Left kidney (tissue), 2 donors: Measurements from ENCODE around the gene DARS2. TPM values are rescaled to one million over a fixed set of nuclear protein-coding genes. Genes with fewer than 3 reads are reported as not detected.

Experiments
- DNase-seq: peaks from one replicate; pipeline ENCODE4 v3.0.0-alpha.2; 2013
- polyA plus RNA-seq: library from polyadenylated mRNA; unstranded; fragments of 120-200 nt; gene quantifications from one replicate; pipeline ENCODE4 v1.2.1, GENCODE V29; 2013; ENCODE audit not compliant: insufficient read length

The DARS2 gene
- polyA plus RNA-seq, 1 donor: 33.3 TPM

DNA sequence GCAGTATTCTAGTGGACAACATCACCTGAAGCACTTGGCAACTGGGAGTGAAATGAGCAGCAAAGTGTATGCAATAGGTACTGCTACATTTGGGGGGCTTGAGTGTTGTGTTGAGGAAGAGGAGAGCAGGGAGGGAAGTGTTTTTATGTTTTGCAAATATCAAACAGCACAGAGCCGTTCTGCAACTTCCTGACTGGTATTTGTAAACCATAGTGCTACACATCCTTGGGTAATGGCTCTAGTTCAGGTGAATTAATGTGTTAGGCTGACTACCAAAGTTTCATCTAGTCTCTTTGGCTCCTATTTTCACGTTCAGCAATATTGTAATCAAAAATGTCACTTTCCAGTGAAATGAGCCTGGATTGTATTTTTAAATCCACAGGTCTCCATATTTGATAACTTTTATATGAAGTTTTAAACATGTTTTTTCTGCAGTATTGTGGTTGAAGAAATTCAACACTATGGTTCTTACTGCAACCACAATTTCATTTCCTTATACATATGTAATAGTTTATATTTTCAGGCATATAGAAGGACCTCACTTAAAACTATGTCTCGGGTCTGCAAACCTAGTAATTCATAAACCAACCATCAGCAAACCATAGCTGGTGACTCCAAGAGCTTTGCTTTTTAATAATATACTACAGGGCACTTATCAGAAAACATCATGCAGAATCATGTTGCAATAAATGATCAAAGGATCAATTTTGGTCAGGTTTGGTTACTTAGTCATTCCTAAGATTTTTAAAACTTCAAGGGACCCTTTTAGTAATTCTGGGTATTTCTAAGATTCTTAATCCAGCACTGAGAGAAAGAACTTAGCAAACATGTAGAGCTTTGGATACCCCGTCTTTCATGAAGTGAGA lies 62.5 kb downstream of the DARS2 start:
- DNase-seq: no peak

DNA sequence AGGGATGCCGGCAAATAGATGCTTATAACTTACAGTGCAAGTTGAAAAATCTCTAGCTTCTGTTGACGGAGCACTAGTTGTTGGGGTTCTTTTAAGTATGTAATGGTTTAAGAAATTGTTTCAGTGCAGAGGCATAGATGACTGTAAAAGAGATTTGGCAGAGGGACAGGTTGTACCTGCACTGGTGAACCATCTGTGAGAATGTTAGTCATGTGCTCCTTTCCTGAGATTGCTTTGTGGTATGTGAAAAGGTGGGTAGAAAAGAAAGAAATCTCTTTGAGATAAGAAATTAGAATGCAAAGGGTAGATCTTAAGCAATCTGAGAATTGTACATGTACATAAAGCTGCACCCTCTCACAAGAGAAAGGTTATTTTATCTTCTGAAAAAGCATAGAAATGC lies 63.2 kb downstream of the DARS2 start:
- no peak for DNase-seq

DNA sequence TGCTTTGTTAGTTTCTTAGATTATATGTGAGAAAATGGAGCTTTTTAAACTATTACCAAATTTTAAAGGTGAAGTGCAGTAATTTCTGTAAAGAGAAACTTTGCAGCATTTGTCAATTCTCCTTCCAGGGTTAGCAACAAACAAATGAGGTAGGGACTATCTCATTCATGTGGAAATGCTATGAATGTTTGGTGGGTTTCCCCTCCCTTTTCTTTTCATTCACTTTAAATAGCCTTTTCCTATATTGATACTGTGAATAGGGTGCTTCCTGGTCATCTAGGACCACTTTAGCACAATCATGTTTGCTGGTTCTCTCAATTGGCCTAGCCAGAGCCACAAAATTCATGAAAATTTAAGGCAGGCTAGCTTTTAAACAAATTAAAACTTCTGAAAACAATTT lies 64.3 kb downstream of the DARS2 start:
- no peak for DNase-seq

DNA sequence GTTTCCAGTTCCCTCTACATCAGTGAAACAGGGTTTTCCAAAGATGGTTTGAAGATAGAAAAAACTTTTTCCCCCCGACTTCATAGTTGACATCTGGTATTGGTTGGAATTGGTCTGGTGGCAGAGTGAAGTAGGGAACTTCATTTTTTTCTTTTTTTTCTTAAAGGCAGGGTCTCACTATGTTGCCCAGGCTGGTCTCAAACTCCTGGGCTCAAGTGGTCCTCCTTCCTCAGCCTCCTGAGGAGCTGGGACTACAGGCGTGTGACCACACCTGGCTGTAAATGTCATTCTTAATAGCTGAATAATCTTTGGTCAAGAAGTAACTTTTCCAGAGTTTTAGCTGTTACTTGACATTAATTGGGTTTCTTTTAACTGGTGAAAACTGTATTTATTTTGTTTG lies 65.4 kb downstream of the DARS2 start:
- DNase-seq: no peak

DNA sequence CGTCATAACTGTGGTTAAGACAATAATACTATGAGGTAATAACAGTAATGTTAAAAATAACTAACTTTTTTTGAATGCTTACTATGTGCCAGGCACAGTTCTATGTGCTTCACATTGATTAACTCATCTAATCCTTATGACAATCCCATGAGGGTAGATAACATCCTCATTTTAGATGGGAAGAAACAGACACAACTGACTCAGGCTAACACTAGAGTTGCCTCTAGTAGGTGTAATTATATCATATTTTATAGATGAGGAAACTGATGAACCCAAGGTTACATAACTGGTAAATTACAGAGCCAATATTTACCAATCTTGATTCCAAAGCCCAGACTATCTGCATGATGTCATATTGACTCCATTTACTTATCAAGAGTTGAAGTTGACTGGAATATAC lies 69.1 kb downstream of the DARS2 start:
- no peak for DNase-seq

DNA sequence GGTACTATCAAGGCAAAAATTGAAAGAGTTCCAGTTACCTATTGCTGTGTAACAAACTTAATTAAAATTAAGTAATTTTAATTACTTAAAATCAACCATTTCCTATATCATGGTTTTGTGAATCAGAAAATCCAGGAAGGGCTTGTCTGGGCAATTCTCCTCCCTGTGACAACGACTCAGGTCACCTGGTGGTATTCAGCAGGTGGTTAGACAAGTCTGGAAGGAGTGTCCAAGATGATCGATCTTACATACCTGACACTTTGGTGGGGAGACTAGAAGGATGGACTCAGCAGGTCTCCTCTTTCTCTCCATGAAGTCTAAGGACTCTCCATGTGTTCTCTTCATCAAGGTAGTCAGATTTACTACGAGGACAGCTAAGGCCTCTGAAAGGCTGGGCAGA lies 69.7 kb downstream of the DARS2 start:
- DNase-seq: no peak

DNA sequence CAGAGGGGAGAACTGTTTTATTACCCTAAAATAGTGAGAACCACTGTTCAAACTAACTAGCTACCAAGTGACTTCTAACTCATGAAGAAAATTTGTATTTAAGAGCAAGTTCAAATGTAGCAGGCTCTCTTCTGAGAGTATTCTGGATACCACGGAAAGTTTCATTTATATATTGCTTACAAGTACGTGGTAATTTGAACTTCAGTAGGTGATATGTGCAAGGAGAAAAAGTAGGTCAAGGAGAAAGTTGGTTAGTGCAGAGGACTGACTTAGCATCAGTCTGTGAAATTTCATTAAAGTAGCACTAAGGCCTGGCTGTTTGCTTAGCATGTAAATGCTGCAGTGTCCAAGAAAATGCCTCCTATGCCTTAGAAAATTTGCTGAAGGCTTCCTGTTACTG lies 76.0 kb downstream of the DARS2 start:
- DNase-seq: no peak

DNA sequence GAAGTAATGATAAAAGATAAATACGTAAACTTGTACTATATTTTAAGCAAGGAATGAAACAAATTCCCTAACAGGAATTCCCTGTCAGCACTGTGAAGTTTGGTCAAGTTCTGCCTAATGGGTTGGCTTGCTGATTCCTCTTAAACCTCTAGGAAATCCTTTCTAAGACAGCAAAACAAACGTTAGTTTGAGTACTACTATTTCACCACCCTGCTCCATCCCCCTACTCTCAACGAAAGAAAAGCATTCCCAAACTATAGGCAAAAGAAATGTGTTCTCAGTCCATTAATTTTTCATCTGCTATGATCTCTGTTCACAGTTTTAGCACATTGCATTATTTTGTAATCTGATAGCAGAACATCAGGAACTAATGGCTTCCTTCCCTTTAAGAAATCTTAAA lies 76.5 kb downstream of the DARS2 start:
- DNase-seq: no peak

DNA sequence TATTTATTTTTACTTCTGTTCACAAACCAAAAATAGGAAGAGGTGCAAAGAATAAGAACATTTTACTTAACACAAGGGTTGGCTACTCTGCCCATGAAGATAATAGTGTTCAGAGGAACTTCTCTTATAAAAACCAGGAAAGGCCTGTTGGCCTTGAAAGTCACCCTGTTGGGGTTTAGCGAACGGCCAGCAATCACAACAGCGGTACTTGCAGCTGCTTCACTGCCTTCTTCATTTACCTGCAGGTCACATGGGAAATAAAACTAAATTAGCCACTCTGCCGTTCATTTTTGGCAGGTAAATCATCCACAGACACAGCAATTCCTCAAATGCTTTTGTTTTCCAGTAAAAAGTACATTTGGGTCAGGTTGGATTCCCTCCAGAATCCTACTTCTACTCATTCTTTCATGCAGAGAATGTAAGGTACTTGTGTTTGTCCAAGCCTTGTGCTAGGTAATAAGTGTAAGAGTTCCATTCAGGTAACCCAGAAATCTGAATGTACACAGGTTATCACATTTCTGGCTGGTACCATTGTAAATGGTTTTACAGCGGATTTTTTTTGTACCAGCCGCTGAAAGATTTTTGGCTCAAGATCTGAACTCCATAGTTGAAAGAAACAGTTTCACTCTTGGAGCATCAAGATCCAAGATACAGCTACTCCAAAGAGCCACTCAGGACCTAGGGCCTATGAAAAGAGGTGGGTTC lies 79.5 kb downstream of the DARS2 start:
- no peak for DNase-seq

Other genes with a start within 250 kb of the DARS2 start
- 0.27 TPM for gene SLC9C2, start 221.6 kb upstream of the DARS2 start, polyA plus RNA-seq
- gene TEX50, start 189.3 kb upstream of the DARS2 start, polyA plus RNA-seq: not detected
- 5.9 TPM for gene ANKRD45, start 154.8 kb upstream of the DARS2 start, polyA plus RNA-seq
- 23.7 TPM for gene KLHL20, start 109.7 kb upstream of the DARS2 start, polyA plus RNA-seq
- 15.7 TPM for gene CENPL, start 210 bp downstream of the DARS2 start, polyA plus RNA-seq
- gene GAS5, start 43.3 kb downstream of the DARS2 start, polyA plus RNA-seq: 612 TPM
- gene ZBTB37, start 43.7 kb downstream of the DARS2 start, polyA plus RNA-seq: 13.8 TPM
- 0.28 TPM for gene SERPINC1, start 92.7 kb downstream of the DARS2 start, polyA plus RNA-seq
- 18.8 TPM for gene RC3H1, start 197.7 kb downstream of the DARS2 start, polyA plus RNA-seq